ENCODE data around the gene LRRC18.

The LRRC18 gene

GRCh38 chr10:48945441-48946130 lies 5.9 kb upstream of the LRRC18 start:
- DNase-seq: no peak

GRCh38 chr10:48944171-48944570 lies 4.5 kb upstream of the LRRC18 start:
- DNase-seq: no peak

DNA sequence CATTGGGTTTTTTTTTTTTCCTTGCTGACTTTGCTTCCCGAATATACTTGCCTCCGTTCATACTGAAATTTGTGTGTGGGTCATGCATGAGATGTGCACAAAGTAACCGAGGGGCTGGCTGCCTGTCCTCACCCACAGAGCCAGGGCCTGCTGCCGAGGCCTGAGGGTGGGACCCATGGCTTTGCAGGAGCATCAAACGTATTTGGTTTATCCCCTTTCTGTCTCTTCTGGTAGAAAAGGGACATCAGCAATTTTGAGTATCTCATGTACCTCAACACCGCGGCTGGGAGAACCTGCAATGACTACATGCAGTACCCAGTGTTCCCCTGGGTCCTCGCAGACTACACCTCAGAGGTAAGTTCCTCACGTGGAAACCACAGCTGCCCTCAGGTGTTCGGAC lies 3.5 kb upstream of the LRRC18 start:
- no peak for DNase-seq

GRCh38 chr10:48941427-48942075 lies 1.9 kb upstream of the LRRC18 start:
- no peak for DNase-seq

GRCh38 chr10:48940958-48941357 lies 1.3 kb upstream of the LRRC18 start:
- DNase-seq: no peak

GRCh38 chr10:48940372-48940771 lies 732 bp upstream of the LRRC18 start:
- DNase-seq: no peak

DNA sequence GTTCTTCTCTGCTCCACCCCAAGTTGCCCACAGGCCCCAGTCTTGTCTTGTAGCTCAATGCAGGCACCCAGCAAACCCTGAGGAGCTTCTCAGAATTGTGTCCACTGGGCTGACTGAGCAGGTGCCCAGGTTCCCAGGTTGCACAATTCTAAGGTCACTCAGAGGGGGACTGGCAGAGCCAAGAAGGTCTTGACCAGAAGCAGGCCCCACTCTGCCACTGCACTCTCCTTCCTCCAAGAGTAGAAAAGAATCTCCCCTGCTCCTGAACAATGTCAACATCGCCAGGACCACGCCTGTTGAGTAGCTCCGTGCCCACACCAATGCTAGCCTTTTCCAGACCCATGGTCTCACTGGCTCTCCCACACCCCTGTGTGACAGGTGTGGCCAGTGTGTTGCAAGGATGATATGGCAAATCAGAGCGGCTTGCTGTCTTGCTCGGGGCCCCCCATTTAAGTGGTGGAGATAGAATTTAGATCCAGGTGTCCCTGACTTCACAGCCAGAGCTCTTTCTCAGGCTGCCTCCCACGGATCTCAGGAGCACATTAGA lies 577 bp downstream of the LRRC18 start:
- DNase-seq: no peak

- DNase-seq: no peak
Observed at GRCh38 chr10:48938281-48938680, 1.4 kb downstream of the LRRC18 start.

- DNase-seq: no peak
Observed at GRCh38 chr10:48937796-48938195, 1.8 kb downstream of the LRRC18 start.

- no peak for DNase-seq
Observed at GRCh38 chr10:48935577-48935976, 4.1 kb downstream of the LRRC18 start.

- DNase-seq: no peak
Observed at GRCh38 chr10:48934672-48935501, 4.8 kb downstream of the LRRC18 start.

GRCh38 chr10:48932831-48933664 lies 6.6 kb downstream of the LRRC18 start:
- no peak for DNase-seq

DNA sequence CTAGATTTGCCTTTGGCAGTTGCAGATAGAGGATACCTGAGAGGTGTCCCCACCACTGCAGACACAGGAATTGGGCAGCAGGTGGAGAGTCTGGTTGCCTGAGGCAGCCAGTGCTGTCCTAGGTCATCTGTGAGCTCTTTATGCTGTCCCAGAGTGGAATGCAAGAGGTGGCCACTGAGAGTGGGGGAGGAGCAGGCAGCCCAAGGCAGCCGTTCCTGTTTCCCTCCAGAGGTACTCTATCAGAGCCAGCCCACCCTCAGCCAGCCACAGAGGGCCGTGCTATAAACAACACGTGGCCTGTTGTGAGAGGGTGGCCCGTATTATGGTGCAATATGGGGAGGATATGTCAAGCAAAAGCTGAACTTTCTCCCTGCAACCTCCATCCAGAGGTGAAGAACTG lies 8.5 kb downstream of the LRRC18 start:
- no peak for DNase-seq

- no peak for DNase-seq
Observed at GRCh38 chr10:48929413-48929990, 10.1 kb downstream of the LRRC18 start.

DNA sequence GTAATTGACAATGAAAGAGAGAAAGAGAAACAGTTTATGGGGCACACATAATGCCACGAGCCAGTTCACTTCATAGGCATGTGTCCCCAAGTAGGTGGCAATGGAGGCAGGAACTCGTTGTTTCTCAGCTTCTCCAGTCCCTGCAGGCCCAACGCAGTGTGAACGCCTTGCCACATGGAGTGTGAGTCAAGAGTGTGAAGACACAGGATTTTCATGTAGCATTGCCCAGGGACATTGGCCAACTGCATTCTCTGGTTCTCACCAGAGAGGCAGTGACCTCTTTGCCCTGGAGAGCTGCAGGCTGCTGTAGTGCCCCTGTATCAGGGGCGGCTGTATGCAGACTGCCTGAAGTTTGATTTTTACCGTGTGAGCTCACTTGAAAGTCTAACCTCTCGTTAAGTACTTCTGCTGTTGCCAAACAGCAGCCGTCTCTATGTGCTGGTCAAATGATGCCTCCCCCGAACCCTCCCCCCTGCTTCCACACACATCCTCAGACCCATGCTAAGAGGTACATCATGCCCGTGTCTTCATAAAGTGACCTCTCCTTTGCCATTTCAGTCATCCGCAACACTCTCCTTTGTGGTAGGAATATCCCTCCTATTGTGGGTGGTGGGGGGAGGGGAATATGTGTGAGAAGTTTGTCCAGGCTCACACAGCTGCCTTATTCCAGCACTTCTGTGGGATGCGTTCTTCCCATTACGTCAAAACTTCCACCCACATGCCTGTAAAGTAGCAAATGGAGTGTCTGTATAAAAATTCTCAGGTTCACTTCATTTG lies 12.7 kb downstream of the LRRC18 start:
- DNase-seq: no peak

DNA sequence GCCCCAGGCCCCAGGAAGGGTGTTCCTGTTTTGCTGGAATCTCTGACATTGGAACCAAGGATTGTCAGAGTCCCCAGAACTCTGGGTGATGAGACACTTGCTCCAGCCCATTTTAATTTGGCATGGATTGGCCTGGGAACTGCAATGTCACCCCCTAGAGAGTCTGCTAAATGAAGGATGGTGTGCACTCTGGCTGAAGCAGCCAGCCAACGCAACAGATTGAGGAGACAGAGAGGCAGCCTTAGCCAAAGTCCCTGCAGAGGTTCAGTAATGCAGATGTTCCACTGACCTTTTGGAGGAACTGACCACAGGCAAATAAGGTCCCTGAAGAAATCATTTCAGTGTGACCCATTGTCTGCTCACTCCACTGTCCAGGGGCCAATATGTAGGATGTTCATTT lies 13.4 kb downstream of the LRRC18 start:
- no peak for DNase-seq

GRCh38 chr10:48924988-48925387 lies 14.7 kb downstream of the LRRC18 start:
- DNase-seq: no peak

DNA sequence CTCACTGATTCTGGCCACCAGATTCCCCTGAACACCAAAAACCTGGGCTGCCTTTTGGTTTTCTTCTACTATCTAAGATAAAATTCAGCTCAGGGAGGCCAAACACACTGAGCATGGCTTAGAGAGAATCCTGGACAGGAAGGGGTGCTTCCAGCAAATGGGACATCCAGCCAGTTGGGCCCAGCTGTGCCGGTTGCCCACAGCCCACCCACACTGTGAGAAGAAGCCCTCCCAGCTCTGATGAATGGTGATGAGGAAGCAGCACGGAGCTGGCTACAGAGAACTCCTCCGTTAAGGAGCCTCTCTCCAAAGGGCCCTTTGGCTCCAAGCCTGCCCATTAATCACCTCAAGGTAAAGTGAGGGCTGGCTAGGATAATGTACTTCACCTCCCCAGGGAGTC lies 15.9 kb downstream of the LRRC18 start:
- DNase-seq: no peak

- no peak for DNase-seq
Observed at GRCh38 chr10:48913674-48914073, 26.0 kb downstream of the LRRC18 start.

DNA sequence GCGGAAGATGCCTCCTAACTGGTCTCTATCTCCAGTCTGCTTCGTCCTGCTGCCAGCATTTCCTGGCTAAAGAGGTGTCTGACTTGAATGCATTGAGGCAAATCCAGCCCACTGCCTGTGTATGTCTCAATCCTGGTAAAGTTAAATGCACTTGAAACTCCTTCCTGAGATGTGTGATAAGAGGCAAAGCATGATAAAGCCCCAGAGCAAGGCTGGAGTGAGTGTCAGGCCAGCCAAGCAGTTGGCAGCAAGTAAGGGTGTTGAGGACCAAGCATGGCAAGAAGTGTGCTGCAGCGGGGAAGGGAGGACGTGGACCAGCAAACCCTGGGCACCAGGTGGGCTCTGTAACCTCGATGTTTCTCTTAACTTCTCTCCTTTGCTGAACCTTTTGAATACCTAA lies 29.1 kb downstream of the LRRC18 start:
- no peak for DNase-seq

GRCh38 chr10:48907730-48908129 lies 31.9 kb downstream of the LRRC18 start:
- DNase-seq: no peak

Measured in effector CD4-positive, alpha-beta T cell (primary cell).